GM13976 (cell line): ENCODE measurements around the gene PPP1R15A.
"Not testable (repeated sequence)": the region's sequence is repeated elsewhere in the genome, so short reads cannot be mapped to it uniquely, and the experiment has no call there.

ENCODE experiments used
- DNase-seq: peaks from one replicate; pipeline ENCODE4 v3.0.0; 2012; ENCODE audit warnings: low spot score
- CTCF ChIP-seq: IDR thresholded peaks from 2 replicates; pipeline ENCODE4 v1.5.1; 2012; ENCODE audit warnings: borderline replicate concordance, mild to moderate bottlenecking; ENCODE audit not compliant: insufficient read depth; ENCODE audit errors: extremely low read depth, missing control alignments, control extremely low read depth
- in situ Hi-C: fragments of 300-500 bp; cut with MboI; formaldehyde crosslinking; loops from one replicate; pipeline ENCODE4 v1.12.0; 2022; ENCODE audit warnings: low sequenced_read_pairs, mixed read lengths, inconsistent platforms; ENCODE audit not compliant: unreplicated experiment

The PPP1R15A gene

GRCh38 chr19:48907671-48908070 is 35.5 kb downstream of the PPP1R15A start:
- no peak for DNase-seq
- in situ Hi-C loops = no loop called here
- TF ChIP-seq CTCF = no peak

- in situ Hi-C loops, DNase-seq: not testable (repeated sequence)
Measured at GRCh38 chr19:48909424-48910077, 37.3 kb downstream of the PPP1R15A start.

GRCh38 chr19:48910803-48911202 is 38.6 kb downstream of the PPP1R15A start:
- no peak for DNase-seq
- TF ChIP-seq CTCF = no peak
- in situ Hi-C loops = no loop called here

GRCh38 chr19:48913114-48913889 is 41.1 kb downstream of the PPP1R15A start:
- in situ Hi-C loops = no loop called here
- no peak for TF ChIP-seq CTCF
- DNase-seq = peak; percentile 56

GRCh38 chr19:48914181-48914580 is 42.0 kb downstream of the PPP1R15A start:
- TF ChIP-seq CTCF = no peak
- in situ Hi-C loops = no loop called here
- DNase-seq = no peak

- no peak for DNase-seq
Measured at GRCh38 chr19:48915757-48916156, 43.5 kb downstream of the PPP1R15A start.

More at GRCh38 chr19:48915757-48916156, 43.5 kb downstream of the PPP1R15A start:
- in situ Hi-C loops = no loop called here
- no peak for TF ChIP-seq CTCF
